ENCODE measurements around the gene EDN3. TPM values are rescaled to one million over a fixed set of nuclear protein-coding genes. Genes with fewer than 3 reads are reported as not detected.

EDN3 gene
- total and polyA plus RNA-seq, 2 donors (not counting 1 experiment from before 2014, with no cell fraction given): not detected

GRCh38 chr20:59308493-59309201, 8.2 kb downstream of the EDN3 start:
- no peaks in the 10 kb centered on the region for H3K4me1 ChIP-seq (ENCODE audit: control insufficient read depth, extremely low read depth, insufficient read depth, low read length)
- no peak overlapping the region for H3K9ac ChIP-seq (ENCODE audit: insufficient read depth, low read length)
- no peak overlapping the region for H3K4me2 ChIP-seq (ENCODE audit: extremely low read depth, insufficient read depth, low read length)
- no peaks in the 10 kb centered on the region for H3K27me3 ChIP-seq (ENCODE audit: control insufficient read depth, insufficient read depth, low read length)
- DNase-seq (ENCODE audit: low read depth in 2 of 2): no peak
- TF ChIP-seq, protein P1, sequence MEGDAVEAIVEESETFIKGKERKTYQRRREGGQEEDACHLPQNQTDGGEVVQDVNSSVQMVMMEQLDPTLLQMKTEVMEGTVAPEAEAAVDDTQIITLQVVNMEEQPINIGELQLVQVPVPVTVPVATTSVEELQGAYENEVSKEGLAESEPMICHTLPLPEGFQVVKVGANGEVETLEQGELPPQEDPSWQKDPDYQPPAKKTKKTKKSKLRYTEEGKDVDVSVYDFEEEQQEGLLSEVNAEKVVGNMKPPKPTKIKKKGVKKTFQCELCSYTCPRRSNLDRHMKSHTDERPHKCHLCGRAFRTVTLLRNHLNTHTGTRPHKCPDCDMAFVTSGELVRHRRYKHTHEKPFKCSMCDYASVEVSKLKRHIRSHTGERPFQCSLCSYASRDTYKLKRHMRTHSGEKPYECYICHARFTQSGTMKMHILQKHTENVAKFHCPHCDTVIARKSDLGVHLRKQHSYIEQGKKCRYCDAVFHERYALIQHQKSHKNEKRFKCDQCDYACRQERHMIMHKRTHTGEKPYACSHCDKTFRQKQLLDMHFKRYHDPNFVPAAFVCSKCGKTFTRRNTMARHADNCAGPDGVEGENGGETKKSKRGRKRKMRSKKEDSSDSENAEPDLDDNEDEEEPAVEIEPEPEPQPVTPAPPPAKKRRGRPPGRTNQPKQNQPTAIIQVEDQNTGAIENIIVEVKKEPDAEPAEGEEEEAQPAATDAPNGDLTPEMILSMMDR (conservative IDR thresholded peaks at IDR 0.05 in 1 of 2, IDR thresholded peaks at IDR 0.05 in 1 of 2; ENCODE audit: low read depth in 1 of 2, low read length in 2 of 2): no peak
- no peak for TF ChIP-seq EZH2 (IDR thresholded peaks at IDR 0.05; ENCODE audit: low read length, missing control alignments)
- no peaks in the 10 kb centered on the region for H3K79me2 ChIP-seq (ENCODE audit: control insufficient read depth, insufficient read depth, low read length)
- H3K27ac ChIP-seq (ENCODE audit: insufficient read depth, low read length): no peak overlapping the region
- H3K9me3 ChIP-seq (ENCODE audit: control insufficient read depth, insufficient read depth, low read depth, low read length): no peaks in the 10 kb centered on the region
- no peaks in the 10 kb centered on the region for H3K36me3 ChIP-seq (ENCODE audit: control insufficient read depth, insufficient read depth, low read length)
- H4K20me1 ChIP-seq (ENCODE audit: control insufficient read depth, extremely low read depth, insufficient read depth, low read length): no peaks in the 10 kb centered on the region
- H3K4me3 ChIP-seq (replicated peaks in 1 of 4; ENCODE audit: control extremely low read depth in 1 of 4, insufficient read depth in 1 of 4, low read depth in 3 of 4, low read length in 4 of 4): no peak overlapping the region
- no peak overlapping the region for H2AFZ ChIP-seq (ENCODE audit: low read length)

DNA sequence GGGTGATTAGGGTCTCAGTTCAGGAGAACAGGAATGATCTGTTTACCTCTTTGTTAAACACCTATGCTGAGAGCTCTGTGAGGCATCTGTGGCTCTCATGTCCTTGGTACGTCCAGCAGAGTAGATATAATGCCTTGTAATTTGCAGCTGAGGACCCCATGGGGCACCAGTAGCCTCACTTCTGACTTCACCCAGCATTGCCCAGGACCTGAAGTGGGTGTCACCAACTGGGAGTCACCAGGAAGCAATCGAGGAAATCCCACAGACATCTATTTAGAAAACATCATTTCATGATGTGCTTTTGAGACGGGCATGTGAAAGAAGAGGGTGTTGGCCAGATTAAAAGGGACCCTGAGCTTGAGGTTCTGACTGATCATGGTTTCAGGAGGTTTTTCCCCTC, 8.8 kb downstream of the EDN3 start:
- H2AFZ ChIP-seq (ENCODE audit: low read length): no peak overlapping the region
- H3K9me3 ChIP-seq (ENCODE audit: control insufficient read depth, insufficient read depth, low read depth, low read length): no peaks in the 10 kb centered on the region
- H3K4me3 ChIP-seq (replicated peaks in 1 of 4; ENCODE audit: control extremely low read depth in 1 of 4, insufficient read depth in 1 of 4, low read depth in 3 of 4, low read length in 4 of 4): no peak overlapping the region
- H3K36me3 ChIP-seq (ENCODE audit: control insufficient read depth, insufficient read depth, low read length): no peaks in the 10 kb centered on the region
- H3K79me2 ChIP-seq (ENCODE audit: control insufficient read depth, insufficient read depth, low read length): no peaks in the 10 kb centered on the region
- H3K4me1 ChIP-seq (ENCODE audit: control insufficient read depth, extremely low read depth, insufficient read depth, low read length): no peaks in the 10 kb centered on the region
- TF ChIP-seq EZH2 (IDR thresholded peaks at IDR 0.05; ENCODE audit: low read length, missing control alignments): no peak
- TF ChIP-seq, protein P1 (conservative IDR thresholded peaks at IDR 0.05 in 1 of 2, IDR thresholded peaks at IDR 0.05 in 1 of 2; ENCODE audit: low read depth in 1 of 2, low read length in 2 of 2): no peak
- H3K27me3 ChIP-seq (ENCODE audit: control insufficient read depth, insufficient read depth, low read length): no peaks in the 10 kb centered on the region
- DNase-seq (ENCODE audit: low read depth in 2 of 2): no peak
- no peak overlapping the region for H3K4me2 ChIP-seq (ENCODE audit: extremely low read depth, insufficient read depth, low read length)
- H4K20me1 ChIP-seq (ENCODE audit: control insufficient read depth, extremely low read depth, insufficient read depth, low read length): no peaks in the 10 kb centered on the region
- no peak overlapping the region for H3K27ac ChIP-seq (ENCODE audit: insufficient read depth, low read length)
- H3K9ac ChIP-seq (ENCODE audit: insufficient read depth, low read length): no peak overlapping the region

- Histone ChIP-seq H3K4me2 (ENCODE audit: extremely low read depth, insufficient read depth, low read length) (no peak overlapping the region), H3K79me2 (ENCODE audit: control insufficient read depth, insufficient read depth, low read length) (no peaks in the 10 kb centered on the region), H4K20me1 (ENCODE audit: control insufficient read depth, extremely low read depth, insufficient read depth, low read length) (no peaks in the 10 kb centered on the region), H3K9ac (ENCODE audit: insufficient read depth, low read length) (no peak overlapping the region), H3K4me1 (ENCODE audit: control insufficient read depth, extremely low read depth, insufficient read depth, low read length) (no peaks in the 10 kb centered on the region), H3K4me3 (replicated peaks in 1 of 4; ENCODE audit: control extremely low read depth in 1 of 4, insufficient read depth in 1 of 4, low read depth in 3 of 4, low read length in 4 of 4) (no peak overlapping the region), H3K27ac (ENCODE audit: insufficient read depth, low read length) (no peak overlapping the region), H2AFZ (ENCODE audit: low read length) (no peak overlapping the region), H3K27me3 (ENCODE audit: control insufficient read depth, insufficient read depth, low read length) (no peaks in the 10 kb centered on the region), H3K9me3 (ENCODE audit: control insufficient read depth, insufficient read depth, low read depth, low read length) (no peaks in the 10 kb centered on the region), H3K36me3 (ENCODE audit: control insufficient read depth, insufficient read depth, low read length) (no peaks in the 10 kb centered on the region)
- no peak for TF ChIP-seq EZH2 (IDR thresholded peaks at IDR 0.05; ENCODE audit: low read length, missing control alignments)
- TF ChIP-seq, protein P1 (conservative IDR thresholded peaks at IDR 0.05 in 1 of 2, IDR thresholded peaks at IDR 0.05 in 1 of 2; ENCODE audit: low read depth in 1 of 2, low read length in 2 of 2): no peak
- DNase-seq (ENCODE audit: low read depth in 2 of 2): no peak
Observed at GRCh38 chr20:59314997-59315396, 14.6 kb downstream of the EDN3 start.

Data from fibroblast of lung (primary cell).